ENCODE measurements around the gene RBM4. TPM values are rescaled to one million over a fixed set of nuclear protein-coding genes. Genes with fewer than 3 reads are reported as not detected.

Gene RBM4
- total RNA-seq, 4 donors from 2014 or later: 53.5 to 83.9 (median 57.2) TPM

DNA sequence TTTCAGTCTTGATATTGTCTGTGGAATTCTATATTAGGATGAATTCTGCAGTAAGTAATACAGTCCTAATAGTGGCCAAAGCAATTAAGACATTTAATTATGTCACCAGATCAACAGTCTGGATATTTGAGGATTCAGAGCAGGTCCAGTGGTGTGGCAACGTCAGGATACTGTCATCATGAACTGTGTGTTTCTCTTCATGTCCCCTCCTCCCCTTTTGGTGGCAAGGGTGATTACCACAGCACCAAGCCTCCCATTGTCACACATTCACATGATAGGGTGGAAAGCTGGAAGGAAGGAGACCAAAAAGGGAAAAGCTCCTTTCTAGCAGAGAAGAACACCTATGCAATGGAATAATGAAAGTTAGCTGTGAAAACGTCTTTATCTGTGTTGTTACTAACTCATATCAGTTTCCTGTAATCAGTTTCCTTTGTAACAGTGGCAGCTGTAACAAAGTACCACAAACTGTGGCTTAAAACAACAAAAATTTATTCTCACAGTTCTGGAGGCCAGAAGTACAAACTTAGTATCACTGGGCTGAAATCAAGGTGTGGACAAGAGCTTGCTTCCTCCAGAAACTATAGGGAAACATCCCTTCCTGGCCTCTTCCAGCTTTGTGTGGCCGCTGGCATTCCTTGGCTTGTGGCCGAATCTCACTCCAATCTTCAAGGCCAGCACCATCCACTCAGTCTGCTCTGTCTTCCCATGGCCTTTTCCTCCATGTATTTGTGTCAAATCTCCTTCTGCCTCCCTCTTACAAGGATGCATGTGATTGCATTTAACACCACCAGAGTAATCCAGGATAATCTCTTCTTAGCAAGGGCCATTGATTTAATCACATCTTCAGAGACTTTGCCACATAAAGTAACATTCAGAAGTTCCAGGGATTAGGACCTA lies 28.5 kb upstream of the RBM4 start:
- H3K36me3 ChIP-seq: peaks cover 0 to 12% (median 0%) of the 10 kb centered on the region in 3 donors
- H3K4me3 ChIP-seq: no peak overlapping the region
- H3K9me3 ChIP-seq: no peaks in the 10 kb centered on the region
- TF ChIP-seq, protein P1, sequence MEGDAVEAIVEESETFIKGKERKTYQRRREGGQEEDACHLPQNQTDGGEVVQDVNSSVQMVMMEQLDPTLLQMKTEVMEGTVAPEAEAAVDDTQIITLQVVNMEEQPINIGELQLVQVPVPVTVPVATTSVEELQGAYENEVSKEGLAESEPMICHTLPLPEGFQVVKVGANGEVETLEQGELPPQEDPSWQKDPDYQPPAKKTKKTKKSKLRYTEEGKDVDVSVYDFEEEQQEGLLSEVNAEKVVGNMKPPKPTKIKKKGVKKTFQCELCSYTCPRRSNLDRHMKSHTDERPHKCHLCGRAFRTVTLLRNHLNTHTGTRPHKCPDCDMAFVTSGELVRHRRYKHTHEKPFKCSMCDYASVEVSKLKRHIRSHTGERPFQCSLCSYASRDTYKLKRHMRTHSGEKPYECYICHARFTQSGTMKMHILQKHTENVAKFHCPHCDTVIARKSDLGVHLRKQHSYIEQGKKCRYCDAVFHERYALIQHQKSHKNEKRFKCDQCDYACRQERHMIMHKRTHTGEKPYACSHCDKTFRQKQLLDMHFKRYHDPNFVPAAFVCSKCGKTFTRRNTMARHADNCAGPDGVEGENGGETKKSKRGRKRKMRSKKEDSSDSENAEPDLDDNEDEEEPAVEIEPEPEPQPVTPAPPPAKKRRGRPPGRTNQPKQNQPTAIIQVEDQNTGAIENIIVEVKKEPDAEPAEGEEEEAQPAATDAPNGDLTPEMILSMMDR (IDR thresholded peaks at IDR 0.05): no peak
- TF ChIP-seq POLR2A (IDR thresholded peaks at IDR 0.05) (no peak), EP300 (IDR thresholded peaks at IDR 0.05) (no peak)
- no peaks in the 10 kb centered on the region for H3K27me3 ChIP-seq
- no peak for DNase-seq (ENCODE audit: low spot score in 2 of 2)
- peaks cover 0 to 22% (median 10%) of the 10 kb centered on the region in 4 donors for H3K4me1 ChIP-seq
- 77% methylated on average over 4 of the region's 4 CpGs for WGBS, 2 donors
- peak overlapping the region in 1 of 4 donors; percentile 10 for H3K27ac ChIP-seq

DNA sequence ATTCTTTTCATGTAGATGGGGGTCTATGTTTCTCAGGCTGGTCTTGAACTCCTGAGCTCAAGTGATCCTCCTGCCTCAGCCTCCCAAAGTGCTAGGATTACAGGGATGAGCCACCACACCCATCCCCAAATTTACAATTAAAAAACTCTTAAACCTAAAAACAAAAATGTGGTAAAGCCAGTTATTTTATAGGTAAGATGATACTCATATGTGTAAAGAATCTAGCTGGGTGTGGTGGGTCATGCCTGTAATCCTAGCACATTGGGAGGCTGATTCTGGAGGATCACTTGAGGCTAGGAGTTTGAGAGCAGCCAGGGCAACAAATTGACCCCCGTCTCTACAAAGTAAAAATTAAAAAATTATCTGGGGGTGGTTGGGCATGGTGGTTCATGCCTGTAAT lies 26.0 kb upstream of the RBM4 start:
- Histone ChIP-seq H3K27ac (no peak overlapping the region), H3K27me3 (no peaks in the 10 kb centered on the region), H3K4me1 (peaks cover 0 to 24% (median 4%) of the 10 kb centered on the region in 4 donors), H3K4me3 (no peak overlapping the region), H3K9me3 (no peaks in the 10 kb centered on the region), H3K36me3 (no peaks in the 10 kb centered on the region)
- TF ChIP-seq, protein P1 (IDR thresholded peaks at IDR 0.05): no peak
- TF ChIP-seq POLR2A (IDR thresholded peaks at IDR 0.05) (no peak), EP300 (IDR thresholded peaks at IDR 0.05) (no peak)
- 83 to 86% methylated on average over 1 of the region's 1 CpG for WGBS, 2 donors
- no peak for DNase-seq (ENCODE audit: low spot score in 2 of 2)

GRCh38 chr11:66614073-66614472 lies 24.4 kb upstream of the RBM4 start:
- Histone ChIP-seq H3K9me3 (no peaks in the 10 kb centered on the region), H3K4me3 (no peak overlapping the region), H3K27ac (no peak overlapping the region), H3K4me1 (peaks cover 0 to 27% (median 16%) of the 10 kb centered on the region in 4 donors), H3K27me3 (no peaks in the 10 kb centered on the region), H3K36me3 (no peaks in the 10 kb centered on the region)
- TF ChIP-seq POLR2A (IDR thresholded peaks at IDR 0.05): no peak
- TF ChIP-seq, protein P1 (IDR thresholded peaks at IDR 0.05): no peak
- 91 to 95% methylated on average over 13 of the region's 13 CpGs for WGBS, 2 donors
- no peak for DNase-seq (ENCODE audit: low spot score in 2 of 2)

DNA sequence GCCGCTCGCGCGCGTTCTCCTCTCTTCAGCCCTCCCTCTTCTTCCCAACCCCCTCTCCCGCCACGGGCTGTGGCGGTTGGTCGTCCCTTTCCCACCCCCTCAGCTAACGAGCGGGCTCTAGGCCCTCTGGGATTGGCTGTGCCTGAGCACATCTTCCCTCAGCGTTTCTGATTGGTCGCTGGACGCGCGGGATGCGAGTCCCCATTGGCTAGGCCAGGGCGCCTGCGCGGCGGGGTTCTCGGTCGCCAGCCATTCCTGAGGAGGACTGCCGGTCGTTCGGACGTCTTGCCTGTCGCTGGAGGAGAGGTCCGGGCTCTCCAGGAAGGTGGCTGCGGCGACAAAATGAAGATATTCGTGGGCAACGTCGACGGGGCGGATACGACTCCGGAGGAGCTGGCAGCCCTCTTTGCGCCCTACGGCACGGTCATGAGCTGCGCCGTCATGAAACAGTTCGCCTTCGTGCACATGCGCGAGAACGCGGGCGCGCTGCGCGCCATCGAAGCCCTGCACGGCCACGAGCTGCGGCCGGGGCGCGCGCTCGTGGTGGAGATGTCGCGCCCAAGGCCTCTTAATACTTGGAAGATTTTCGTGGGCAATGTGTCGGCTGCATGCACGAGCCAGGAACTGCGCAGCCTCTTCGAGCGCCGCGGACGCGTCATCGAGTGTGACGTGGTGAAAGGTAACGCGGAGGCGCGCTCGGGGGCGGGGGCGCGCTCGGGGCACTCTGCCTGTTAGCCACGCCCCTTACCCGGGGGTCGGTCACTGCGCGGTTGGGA lies 21.9 kb upstream of the RBM4 start, which contains the start of gene RBM14:
RBM14 (plus strand) TSS at position 252 of the 776 bp plus-strand sequence; CDS start at position 343, 91 bp downstream.
- Histone ChIP-seq H3K9me3 (no peaks in the 10 kb centered on the region), H3K27me3 (no peaks in the 10 kb centered on the region), H3K36me3 (peaks cover 0 to 3% (median 0%) of the 10 kb centered on the region in 3 donors), H3K4me1 (peaks cover 0 to 49% (median 31%) of the 10 kb centered on the region in 4 donors), H3K4me3 (peak within 1 kb of the TSS; percentile 64 to 90 (median 82)), H3K27ac (peak within 1 kb of the TSS; percentile 92 to 97 (median 95))
- 0% methylated on average over 19 to 71 of the region's 90 CpGs for WGBS, 2 donors
- DNase-seq (ENCODE audit: low spot score in 2 of 2): peak; percentile 96 to 97
- TF ChIP-seq, protein P1 (IDR thresholded peaks at IDR 0.05): peak in 2 of 5 experiments; percentile 51 to 64
- TF ChIP-seq EP300 (IDR thresholded peaks at IDR 0.05): peak; percentile 65 to 100
- peak; percentile 99 to 100 for TF ChIP-seq POLR2A (IDR thresholded peaks at IDR 0.05)

Measured in tibial nerve (tissue), 4 donors.